GM20431 (cell line): ENCODE results near the gene RBM47.
"Not testable (repeated sequence)": the region's sequence is repeated elsewhere in the genome, so short reads cannot be mapped to it uniquely, and the experiment has no call there.

ENCODE experiments used
- in situ Hi-C: fragments of 300-500 bp; cut with MseI, MboI; formaldehyde crosslinking; loops from one replicate; pipeline ENCODE4 v1.15.0; 2020; ENCODE audit warnings: low sequenced_read_pairs; ENCODE audit not compliant: unreplicated experiment

Gene RBM47

DNA sequence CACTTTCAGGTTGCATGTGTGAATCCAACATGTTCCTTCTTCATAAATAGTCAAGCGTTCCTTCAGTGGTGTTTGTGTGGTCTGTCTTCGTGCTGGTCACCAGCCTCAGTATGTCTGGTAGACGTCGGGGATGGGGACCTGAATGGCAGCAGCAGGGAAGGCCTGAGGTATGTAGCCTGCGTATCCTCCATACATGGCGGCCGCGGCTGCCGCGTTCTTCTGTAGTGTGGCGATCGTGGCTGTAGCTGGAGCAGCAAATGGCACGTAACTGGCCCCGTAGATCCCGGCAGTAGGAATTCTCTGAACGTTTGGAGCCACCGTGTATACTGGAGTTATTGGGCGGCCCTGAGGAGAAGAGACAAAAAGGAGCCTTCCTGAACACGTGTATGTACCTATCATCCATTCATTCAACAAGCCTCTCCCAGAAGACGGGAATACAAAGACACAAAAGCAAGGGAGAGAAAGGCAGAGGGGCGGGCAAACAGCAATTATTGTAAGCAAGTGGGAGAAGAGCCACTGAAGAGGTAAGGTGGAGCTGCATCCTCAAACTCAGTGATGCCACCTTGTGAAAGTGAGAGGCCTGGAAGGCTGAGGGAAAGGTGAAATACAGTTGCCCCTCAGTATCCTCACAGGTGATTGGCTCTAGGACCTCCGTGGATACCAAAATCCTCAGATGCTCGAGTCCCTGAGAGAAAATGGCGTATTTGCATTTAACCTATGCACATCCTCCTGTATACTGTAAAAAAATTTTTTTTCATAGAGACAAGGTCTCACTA lies 203.7 kb downstream of the RBM47 start:
- in situ Hi-C loops = no loop called here

DNA sequence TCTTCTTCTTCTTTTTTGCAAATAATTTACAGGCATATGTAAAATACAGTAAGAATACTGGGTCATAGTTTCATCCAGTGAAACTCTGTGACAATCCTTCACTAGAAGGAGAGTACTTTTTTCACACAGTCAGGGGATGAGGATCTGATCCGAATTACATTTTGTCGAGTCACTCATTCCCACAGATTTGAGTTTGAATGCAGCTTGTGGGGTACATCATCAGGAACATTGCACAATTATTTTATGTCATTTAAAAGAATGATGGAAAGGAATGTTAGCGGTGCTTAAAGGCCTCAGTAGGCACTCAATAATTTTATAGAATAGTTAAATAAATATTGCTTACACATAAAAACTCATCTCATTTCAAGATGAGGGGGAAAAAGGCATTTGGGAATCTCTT lies 205.9 kb downstream of the RBM47 start:
- in situ Hi-C loops = no loop called here

DNA sequence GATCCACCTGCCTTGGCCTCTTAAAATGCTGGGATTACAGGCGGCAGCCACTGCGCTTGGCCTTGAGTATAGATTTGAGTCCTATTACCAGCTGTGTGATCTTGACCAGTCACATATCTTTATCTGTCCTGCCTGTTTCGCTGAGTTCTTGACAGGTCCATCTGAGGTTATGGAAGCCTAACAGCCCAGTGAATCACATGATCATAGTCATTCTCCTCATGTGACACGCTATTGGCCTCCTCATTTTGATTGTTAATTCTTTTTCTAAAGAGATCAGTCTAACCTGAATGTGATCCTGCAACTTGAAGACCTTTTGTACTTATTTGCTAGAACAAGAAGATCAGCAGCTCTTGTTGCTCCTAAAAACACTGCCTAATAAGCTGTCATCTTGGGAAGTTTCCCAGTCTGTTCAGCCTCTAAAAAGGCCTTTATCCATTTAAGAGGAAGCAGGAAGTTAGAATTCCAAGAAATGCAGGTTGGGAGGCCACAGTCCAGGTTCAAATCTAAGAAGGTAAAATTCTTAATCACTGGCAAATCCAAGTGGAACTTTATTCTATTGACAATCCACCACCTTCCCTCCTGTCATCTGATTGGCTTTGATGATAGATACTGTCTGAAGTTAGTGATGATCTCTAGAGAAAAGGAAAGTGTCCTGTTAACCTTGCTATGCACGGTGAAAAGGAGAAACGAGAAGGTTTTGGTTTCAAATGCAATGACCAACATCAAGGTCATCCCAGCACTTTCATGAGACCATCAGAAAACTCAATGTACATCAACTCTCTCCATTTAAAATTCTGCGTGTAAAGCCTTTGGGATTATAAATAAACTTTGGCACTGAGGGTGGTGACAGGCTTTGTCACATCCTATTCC lies 207.6 kb downstream of the RBM47 start:
- in situ Hi-C loops = no loop called here

DNA sequence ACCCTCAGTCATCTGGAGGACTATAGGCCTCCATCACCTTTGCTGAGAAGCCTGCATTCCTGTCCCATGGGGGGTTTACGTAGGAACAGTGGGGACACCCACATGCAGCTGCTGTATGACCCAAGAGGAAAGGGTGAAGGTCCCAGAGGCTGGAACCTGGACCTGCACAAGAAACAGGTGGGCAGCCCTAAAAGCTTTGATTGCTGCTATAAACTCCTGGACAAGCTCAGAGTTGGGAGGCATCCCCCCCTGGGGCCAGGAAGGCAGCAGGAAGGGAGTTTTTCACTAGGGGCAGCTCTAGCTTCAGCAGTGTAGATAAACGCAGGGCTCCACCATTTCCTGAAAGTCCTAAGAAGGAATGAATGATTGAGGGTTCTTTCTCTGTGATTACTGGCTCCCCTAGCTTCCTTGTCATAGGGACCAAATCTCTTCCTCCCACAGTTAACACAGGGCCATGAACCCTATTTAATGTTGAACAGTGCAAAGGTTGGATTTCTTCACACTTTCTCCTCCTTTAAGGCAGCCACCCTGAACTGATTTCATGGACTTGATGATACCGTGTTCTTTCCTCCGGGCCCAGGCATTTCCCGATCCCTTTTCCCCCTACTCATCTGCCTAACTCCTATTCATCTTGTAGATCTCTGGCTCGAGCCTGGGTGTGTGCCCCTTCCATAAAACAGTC lies 210.3 kb downstream of the RBM47 start:
- in situ Hi-C loops = no loop called here

DNA sequence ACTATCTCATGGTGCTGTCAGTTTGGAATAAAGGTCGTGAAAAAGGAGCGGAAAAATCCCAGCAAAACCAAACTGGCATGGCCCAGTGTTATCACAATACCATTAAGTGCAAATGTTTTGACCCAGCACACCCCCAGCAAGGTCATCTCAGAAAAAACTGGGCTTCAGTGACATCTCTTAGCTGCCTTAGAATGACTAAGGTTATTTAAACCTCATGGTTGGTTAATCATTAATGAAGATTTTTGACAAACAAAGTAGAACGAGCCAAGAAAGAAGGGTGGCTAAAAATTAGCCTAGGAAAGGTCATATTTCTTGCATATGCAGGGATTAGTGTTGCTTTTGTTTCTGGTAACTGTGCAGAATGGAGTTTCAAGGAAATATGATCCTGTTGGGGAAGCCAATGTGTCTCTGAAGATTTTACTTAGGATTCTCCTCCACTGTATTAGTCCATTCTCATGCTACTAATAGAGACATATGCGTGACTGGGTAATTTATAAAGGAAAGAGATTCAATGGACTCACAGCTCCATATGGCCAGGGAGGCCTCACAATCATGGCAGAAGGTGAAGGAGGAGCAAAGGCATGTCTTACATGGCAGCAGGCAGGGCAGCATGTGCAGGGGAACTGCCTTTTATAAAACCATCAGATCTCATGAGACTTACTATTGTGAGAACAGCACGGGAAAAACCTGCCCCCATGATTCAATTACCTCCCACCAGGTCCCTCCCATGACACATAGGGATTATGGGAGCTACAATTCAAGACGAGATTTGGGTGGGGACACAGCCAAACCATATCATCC lies 211.0 kb downstream of the RBM47 start:
- in situ Hi-C loops = no loop called here

DNA sequence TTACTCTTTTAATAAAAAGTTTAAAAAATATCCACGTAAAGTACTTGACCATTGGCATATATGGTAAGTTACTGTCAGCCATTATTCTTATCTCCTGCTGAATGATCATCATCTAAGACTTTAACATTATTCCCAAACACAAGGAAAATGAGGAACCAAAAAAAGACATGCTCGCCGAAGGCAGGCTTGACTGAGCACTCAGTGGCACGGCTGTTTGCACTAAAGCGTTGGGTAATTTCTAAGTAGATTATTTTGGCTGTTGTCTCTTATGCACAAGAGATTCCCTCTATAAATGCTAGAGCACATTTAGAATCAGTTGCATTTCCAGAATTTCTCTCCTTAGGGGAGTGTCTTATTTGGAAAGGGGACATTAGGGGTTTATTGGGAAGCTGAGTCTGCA lies 211.7 kb downstream of the RBM47 start:
- in situ Hi-C loops = no loop called here

DNA sequence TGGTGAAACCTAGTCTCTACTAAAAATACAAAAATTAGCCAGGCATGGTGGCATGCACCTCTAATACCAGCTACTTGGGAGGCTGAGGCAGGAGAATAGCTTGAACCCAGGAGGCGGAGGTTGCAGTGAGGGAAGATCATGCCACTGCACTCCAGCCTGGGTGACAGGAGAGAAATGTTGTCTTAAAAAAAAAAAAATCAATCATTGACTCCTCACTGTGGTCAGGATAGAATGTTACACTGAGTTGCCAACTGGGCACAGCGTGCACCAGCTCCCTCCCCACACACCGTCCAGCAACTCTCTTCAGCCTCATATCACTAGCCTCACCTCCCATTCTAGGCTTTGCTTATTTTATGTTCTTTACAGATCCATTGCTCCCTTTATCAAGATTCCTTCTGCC lies 215.0 kb downstream of the RBM47 start:
- in situ Hi-C loops = no loop called here

DNA sequence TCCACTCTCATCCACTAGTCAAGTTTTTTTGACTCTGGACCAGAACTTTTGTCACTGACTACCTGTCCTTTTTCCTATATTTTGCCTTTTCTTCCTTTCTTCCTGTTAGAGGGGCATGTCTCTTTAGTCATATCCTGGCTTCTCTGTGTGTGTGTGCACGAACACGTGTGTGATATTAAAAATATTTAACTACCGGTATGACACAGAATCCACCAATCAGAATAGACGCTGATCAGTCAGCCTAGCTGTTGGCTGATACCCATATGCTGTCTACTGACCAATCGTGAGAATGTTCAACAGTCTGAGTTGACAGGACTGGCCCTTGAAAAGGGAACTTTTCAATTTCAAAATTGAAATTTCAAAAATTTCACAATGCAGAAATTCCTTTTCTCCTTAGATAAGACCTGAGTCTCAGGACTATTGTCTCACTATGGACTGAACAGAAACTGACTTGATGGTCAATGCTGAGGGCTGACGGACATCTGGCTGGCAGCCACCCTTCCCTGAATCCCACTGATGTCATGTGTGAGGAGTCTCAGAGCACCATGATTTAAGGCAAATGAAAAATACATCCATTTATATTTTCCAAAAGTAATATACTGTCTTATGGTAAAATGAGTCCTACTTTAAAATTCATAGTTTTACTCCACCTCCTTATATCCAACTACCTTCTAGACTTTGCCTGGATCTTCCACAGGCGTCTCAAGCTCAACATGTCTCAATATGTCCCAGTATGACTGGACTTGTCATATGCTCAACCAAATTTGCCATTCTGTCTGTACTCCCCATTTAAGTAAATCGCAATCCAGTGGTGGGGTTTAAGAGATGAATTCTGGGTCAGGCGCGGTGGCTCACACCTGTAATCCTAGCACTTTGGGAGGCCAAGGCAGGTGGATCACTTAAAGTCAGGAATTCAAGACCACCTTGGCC lies 216.5 kb downstream of the RBM47 start:
- in situ Hi-C loops = no loop called here

DNA sequence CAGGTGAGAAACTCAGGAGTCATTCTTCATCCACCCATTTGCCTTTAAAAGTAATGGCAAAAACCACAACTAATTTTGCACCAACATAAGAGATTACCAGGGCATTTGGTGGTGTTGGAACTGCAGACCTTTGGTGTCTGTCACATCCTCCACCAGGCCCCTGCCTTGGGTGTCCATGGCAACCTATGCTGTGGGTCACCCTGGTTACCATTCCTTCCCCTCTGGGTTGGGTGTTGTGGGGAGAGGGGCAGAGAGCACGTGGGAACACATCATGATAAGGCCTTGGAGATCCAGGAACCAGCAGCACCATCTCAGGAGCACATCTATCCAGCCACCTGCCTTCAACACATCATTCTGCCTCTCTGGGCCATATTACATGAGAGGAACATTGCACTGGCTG lies 217.3 kb downstream of the RBM47 start:
- in situ Hi-C loops = no loop called here

DNA sequence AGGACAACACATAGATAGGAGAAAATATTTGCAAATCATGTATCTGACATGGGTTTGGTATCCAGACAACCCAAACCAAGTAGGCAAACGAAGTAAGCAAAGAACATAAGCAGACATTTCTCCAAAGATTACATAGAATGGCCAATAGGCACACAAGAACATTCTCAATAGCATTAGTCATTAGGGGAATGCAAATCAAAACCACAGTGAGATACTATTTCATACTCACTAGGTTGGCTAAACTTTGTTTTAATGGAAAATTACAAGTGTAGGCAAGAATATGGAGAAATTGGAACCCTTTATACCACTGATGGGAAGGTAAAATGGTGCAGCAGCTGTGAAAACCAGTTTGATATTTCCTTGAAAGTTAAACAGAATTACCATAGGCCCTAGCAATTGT lies 219.8 kb downstream of the RBM47 start:
- in situ Hi-C loops = no loop called here

DNA sequence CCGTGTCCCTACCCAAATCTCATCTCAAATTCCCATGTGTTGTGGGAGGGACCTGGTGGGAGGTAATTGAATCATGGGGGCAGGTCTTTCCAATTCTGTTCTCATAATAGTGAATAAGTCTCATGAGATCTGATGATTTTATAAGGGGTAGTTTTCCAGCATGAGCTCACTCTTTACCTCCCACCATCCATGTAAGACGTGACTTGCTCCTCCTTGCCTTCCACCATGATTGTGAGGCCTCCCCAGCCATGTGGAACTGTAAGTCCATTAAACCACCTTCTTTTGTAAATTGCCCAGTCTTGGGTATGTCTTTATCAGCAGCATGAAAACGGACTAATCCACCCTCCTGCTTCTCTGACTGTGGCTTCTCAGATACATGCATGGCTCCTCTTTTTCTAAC lies 222.2 kb downstream of the RBM47 start:
- in situ Hi-C loops = not testable (repeated sequence)

DNA sequence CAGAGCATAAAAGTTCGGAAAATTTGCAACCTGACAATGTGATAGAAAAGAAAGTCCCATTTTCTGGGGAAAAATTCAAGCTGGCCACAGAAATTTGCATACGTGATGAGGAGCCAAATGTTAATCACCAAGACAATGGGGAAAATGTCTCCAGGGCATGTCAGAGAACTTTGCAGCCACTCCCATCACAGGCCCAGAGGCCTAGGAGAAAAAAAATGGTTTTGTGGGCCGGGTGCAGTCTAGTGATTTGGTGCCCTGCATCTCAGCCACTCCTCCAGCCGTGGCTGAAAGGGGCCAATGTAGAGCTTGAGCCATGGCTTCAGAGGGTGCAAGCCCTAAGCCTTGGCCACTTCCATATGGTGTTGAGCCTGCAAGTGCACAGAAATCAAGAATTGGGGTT lies 223.3 kb downstream of the RBM47 start:
- in situ Hi-C loops = no loop called here

DNA sequence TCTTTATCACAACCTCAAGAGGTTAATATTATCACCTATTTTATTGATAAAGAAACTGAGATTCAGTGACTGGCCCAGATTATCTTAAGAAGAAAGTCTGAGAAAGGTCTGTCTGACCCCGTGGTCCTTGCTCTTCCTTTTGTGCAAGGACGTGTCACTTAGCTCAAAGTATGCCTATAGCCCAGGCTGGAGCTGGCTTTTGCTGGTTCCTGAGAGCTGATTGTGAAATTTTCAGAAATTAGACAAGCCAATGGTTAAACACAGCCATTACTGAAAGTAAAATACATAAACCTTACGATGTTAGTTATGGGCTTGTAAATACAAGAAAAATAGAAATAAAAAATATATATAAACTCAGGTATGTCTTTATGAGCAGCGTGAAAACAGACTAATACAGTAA lies 224.5 kb downstream of the RBM47 start:
- in situ Hi-C loops = no loop called here

DNA sequence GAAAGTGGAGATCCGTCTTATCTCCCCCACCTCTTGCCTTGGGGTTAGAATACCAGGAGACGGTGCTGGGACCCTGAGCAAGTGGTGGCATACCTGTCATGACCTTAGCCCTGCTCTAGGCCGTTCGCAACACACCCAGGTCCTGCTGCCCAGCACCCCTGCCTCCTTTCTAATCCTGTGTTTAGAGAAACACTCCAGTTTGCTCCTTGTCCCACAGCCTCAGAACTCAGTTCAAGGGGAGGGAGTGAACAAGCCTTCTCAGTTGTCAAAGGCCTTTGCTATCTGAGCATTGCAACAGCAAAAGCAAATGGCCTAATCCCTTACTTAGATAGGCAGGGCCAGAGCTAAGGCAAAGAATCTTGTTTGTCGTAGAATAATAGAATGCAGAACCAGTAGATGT lies 226.6 kb downstream of the RBM47 start:
- in situ Hi-C loops = no loop called here

DNA sequence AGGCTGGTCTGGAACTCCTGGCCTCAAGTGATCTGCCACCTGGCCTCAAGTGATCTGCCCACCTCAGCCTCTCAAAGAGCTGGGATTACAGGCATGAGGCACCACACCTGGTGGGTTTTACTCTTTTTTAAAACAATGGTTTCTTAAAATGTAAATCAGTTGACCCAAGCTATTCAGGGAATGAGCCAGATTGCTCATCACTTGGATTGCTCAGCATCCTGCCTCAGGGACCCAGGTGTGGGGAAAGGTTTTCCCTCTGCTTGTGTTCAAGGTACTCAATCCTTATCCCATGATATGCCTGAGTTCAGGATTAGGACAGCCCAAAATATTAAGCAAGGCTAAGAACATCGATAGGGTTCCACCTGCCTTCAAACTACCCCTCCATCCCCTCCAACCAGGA lies 227.1 kb downstream of the RBM47 start:
- in situ Hi-C loops = no loop called here

DNA sequence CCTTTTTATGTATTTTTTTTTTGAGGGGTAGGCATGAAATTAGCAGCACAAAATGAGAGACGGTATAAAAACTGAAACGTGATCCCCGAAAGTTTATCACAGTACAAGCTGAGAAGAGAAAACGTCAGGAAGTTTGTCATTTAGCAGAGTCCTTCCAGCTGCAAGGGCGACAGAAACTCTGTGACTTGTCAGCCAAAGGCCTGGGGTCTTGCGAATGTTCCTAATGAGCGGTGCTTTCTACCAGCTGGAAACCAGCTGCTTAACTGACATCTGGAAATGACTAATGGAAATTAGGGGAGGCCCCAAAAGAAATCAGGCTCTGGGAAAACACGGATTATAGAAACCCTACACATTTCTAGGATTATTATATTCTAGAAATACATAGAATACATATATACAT lies 228.0 kb downstream of the RBM47 start:
- in situ Hi-C loops = no loop called here

DNA sequence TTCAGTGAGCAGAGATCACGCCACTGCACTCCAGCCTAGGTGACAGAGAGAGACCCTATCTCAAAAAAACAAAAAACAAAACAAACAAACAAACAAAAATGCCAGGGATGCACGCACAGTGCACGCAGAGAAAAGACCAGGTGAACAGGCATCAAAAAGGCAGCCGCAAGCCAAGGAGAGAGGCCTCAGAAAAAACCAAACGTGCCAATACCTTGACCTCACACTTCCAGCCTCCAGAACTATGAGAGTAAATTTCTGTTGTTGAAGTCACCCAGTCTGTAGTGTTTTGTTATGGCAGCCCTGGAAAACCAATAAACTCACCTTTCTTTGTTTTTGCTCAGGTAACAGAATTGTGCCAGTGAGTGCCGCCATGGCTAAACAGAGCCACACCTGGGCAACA lies 228.6 kb downstream of the RBM47 start:
- in situ Hi-C loops = no loop called here

DNA sequence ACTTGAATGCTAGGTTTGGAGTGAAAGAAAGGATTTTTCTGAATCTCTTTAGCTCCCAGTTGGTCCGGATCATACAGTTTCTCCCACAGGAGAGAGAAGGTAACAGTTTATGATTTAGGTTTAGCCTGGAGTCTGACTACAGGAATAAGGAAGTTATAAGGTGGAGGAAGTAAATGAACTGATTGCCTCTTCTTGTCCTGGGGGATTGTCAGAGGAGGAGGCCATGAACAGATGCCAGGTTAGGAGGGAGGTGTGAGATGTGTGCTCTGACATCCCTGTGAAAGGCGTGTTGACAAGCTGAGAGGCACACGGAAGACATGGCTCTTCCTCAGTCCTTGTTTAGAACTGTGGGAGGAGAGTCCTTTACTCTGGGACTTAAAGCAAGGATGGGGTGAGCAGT lies 230.1 kb downstream of the RBM47 start:
- in situ Hi-C loops = no loop called here
